Panc1 (cell line): ENCODE data around the gene AMHR2.

ENCODE experiments used
- SIN3A ChIP-seq: IDR thresholded peaks from 2 replicates; pipeline ENCODE4 v1.6.1; 2012; ENCODE audit warnings: low read depth, mild to moderate bottlenecking, low read length, moderate library complexity, borderline replicate concordance; ENCODE audit not compliant: insufficient read depth
- TF ChIP-seq, protein P1 (sequence below): fragments of 450-650 bp; IDR thresholded peaks from 2 replicates; pipeline ENCODE4 v1.5.1; 2017; ENCODE audit warnings: mild to moderate bottlenecking
- TF ChIP-seq, protein P2 (sequence below), 2 experiments: IDR thresholded peaks; 2 replicates each; pipeline ENCODE4 v1.6.1; 2011 to 2012; ENCODE audit warnings: low read depth in 2 of 2, control low read depth in 1 of 2, low read length in 1 of 2, mild to moderate bottlenecking in 1 of 2, moderate library complexity in 1 of 2; ENCODE audit not compliant: insufficient read depth in 1 of 2

DNA sequence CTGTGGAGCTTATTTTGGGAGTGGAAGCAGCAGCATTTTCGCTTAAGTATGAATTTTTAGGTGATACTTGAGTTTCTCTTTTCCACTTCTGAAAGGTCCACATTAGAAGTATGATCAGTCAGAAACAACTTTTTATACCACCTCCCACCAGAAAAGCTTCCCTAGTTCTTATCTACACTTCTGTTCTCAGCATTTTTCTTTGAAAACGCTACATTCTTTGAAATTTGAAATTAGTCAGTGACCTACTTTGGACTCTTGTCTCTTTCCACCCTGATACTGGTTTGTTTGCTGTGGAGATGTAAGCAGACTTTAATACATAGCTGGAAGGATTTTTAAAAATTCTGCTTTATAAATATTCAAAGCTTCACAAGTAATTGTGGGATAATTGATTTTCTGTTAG is 50.4 kb downstream of the AMHR2 start:
- TF ChIP-seq, protein P1, sequence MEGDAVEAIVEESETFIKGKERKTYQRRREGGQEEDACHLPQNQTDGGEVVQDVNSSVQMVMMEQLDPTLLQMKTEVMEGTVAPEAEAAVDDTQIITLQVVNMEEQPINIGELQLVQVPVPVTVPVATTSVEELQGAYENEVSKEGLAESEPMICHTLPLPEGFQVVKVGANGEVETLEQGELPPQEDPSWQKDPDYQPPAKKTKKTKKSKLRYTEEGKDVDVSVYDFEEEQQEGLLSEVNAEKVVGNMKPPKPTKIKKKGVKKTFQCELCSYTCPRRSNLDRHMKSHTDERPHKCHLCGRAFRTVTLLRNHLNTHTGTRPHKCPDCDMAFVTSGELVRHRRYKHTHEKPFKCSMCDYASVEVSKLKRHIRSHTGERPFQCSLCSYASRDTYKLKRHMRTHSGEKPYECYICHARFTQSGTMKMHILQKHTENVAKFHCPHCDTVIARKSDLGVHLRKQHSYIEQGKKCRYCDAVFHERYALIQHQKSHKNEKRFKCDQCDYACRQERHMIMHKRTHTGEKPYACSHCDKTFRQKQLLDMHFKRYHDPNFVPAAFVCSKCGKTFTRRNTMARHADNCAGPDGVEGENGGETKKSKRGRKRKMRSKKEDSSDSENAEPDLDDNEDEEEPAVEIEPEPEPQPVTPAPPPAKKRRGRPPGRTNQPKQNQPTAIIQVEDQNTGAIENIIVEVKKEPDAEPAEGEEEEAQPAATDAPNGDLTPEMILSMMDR, result no peak
- TF ChIP-seq, protein P2, sequence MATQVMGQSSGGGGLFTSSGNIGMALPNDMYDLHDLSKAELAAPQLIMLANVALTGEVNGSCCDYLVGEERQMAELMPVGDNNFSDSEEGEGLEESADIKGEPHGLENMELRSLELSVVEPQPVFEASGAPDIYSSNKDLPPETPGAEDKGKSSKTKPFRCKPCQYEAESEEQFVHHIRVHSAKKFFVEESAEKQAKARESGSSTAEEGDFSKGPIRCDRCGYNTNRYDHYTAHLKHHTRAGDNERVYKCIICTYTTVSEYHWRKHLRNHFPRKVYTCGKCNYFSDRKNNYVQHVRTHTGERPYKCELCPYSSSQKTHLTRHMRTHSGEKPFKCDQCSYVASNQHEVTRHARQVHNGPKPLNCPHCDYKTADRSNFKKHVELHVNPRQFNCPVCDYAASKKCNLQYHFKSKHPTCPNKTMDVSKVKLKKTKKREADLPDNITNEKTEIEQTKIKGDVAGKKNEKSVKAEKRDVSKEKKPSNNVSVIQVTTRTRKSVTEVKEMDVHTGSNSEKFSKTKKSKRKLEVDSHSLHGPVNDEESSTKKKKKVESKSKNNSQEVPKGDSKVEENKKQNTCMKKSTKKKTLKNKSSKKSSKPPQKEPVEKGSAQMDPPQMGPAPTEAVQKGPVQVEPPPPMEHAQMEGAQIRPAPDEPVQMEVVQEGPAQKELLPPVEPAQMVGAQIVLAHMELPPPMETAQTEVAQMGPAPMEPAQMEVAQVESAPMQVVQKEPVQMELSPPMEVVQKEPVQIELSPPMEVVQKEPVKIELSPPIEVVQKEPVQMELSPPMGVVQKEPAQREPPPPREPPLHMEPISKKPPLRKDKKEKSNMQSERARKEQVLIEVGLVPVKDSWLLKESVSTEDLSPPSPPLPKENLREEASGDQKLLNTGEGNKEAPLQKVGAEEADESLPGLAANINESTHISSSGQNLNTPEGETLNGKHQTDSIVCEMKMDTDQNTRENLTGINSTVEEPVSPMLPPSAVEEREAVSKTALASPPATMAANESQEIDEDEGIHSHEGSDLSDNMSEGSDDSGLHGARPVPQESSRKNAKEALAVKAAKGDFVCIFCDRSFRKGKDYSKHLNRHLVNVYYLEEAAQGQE (IDR thresholded peaks at IDR 0.05; ENCODE audit: insufficient read depth in 1 of 2, low read depth in 2 of 2, low read length in 1 of 2), result no peak
- TF ChIP-seq SIN3A, result no peak
